Liver (tissue), 3 donors: ENCODE measurements around the gene WWOX.

Experiments
- JUND ChIP-seq, 2 donors: IDR thresholded peaks; 2 replicates each; pipeline ENCODE4 v1.6.1; 2016; ENCODE audit warnings: antibody characterized with exemption in 2 of 2
- RXRA ChIP-seq, 2 donors: IDR thresholded peaks; 2 replicates each; pipeline ENCODE4 v1.6.1; 2017 to 2018; ENCODE audit warnings: antibody characterized with exemption in 2 of 2, mild to moderate bottlenecking in 1 of 2
- YY1 ChIP-seq: IDR thresholded peaks from 2 replicates; pipeline ENCODE4 v1.6.1; 2016; ENCODE audit warnings: antibody characterized with exemption, mild to moderate bottlenecking
- TF ChIP-seq, protein P1 (sequence below): fragments of 150-350 bp; IDR thresholded peaks from 2 replicates; pipeline ENCODE4 v1.5.1; 2017; ENCODE audit warnings: improper control_type of control experiment, low read depth, low read length; ENCODE audit not compliant: missing input control
- TF ChIP-seq, protein P2 (sequence below): IDR thresholded peaks from 2 replicates; pipeline ENCODE4 v1.6.1; 2016; ENCODE audit warnings: antibody characterized with exemption
- donor health status: healthy.
- donor health status: healthy.

DNA sequence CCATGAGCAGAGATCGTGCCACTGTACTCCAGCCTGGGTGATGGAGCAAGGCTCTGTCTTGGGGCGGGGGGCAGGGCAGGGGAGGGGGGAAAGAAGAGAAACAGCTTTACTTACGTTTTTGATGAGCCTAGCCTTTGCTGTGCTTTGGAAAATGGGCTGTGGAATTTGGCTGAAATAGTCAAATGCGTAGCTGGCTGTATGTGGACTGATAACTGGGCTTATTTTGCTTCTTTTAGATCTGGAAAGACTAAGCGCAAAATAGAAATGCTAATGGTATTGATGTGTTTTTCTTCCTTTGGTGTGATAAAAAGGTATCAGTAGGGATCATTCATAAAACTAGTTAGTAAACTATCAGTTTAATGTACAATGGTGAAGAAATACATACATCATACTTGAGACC is 346.4 kb downstream of the WWOX start:
- TF ChIP-seq YY1 = no peak
- TF ChIP-seq, protein P1, sequence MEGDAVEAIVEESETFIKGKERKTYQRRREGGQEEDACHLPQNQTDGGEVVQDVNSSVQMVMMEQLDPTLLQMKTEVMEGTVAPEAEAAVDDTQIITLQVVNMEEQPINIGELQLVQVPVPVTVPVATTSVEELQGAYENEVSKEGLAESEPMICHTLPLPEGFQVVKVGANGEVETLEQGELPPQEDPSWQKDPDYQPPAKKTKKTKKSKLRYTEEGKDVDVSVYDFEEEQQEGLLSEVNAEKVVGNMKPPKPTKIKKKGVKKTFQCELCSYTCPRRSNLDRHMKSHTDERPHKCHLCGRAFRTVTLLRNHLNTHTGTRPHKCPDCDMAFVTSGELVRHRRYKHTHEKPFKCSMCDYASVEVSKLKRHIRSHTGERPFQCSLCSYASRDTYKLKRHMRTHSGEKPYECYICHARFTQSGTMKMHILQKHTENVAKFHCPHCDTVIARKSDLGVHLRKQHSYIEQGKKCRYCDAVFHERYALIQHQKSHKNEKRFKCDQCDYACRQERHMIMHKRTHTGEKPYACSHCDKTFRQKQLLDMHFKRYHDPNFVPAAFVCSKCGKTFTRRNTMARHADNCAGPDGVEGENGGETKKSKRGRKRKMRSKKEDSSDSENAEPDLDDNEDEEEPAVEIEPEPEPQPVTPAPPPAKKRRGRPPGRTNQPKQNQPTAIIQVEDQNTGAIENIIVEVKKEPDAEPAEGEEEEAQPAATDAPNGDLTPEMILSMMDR = no peak
- TF ChIP-seq, protein P2, sequence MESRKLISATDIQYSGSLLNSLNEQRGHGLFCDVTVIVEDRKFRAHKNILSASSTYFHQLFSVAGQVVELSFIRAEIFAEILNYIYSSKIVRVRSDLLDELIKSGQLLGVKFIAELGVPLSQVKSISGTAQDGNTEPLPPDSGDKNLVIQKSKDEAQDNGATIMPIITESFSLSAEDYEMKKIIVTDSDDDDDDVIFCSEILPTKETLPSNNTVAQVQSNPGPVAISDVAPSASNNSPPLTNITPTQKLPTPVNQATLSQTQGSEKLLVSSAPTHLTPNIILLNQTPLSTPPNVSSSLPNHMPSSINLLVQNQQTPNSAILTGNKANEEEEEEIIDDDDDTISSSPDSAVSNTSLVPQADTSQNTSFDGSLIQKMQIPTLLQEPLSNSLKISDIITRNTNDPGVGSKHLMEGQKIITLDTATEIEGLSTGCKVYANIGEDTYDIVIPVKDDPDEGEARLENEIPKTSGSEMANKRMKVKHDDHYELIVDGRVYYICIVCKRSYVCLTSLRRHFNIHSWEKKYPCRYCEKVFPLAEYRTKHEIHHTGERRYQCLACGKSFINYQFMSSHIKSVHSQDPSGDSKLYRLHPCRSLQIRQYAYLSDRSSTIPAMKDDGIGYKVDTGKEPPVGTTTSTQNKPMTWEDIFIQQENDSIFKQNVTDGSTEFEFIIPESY = no peak
- TF ChIP-seq RXRA (IDR thresholded peaks at IDR 0.05) = no peak
- TF ChIP-seq JUND (IDR thresholded peaks at IDR 0.05) = no peak
